ENCODE measurements around the gene SCEL.
"Not testable (repeated sequence)": the region's sequence is repeated elsewhere in the genome, so short reads cannot be mapped to it uniquely, and the experiment has no call there.

Gene SCEL

GRCh38 chr13:77535448-77535847 lies at the start of gene SCEL:
Gene SCEL (plus strand): TSS chr13:77535706. CDS start chr13:77555876, 20,170 bp downstream.
- DNase-seq: no peak

- DNase-seq: no peak
Measured at GRCh38 chr13:77489566-77490337, 45.8 kb upstream of the SCEL start.

GRCh38 chr13:77492982-77493381 lies 42.5 kb upstream of the SCEL start:
- no peak for DNase-seq

GRCh38 chr13:77494226-77494625 lies 41.3 kb upstream of the SCEL start:
- DNase-seq: no peak

GRCh38 chr13:77497350-77497749 lies 38.2 kb upstream of the SCEL start:
- DNase-seq: no peak

GRCh38 chr13:77497835-77498234 lies 37.7 kb upstream of the SCEL start:
- no peak for DNase-seq

GRCh38 chr13:77502104-77502720 lies 33.3 kb upstream of the SCEL start:
- DNase-seq: no peak

GRCh38 chr13:77503398-77503797 lies 32.1 kb upstream of the SCEL start:
- DNase-seq: no peak

GRCh38 chr13:77506874-77507273 lies 28.6 kb upstream of the SCEL start:
- no peak for DNase-seq

- DNase-seq: no peak
Measured at GRCh38 chr13:77507931-77508776, 27.4 kb upstream of the SCEL start.

- no peak for DNase-seq
Measured at GRCh38 chr13:77508959-77509620, 26.4 kb upstream of the SCEL start.

- no peak for DNase-seq
Measured at GRCh38 chr13:77510156-77510555, 25.4 kb upstream of the SCEL start.

GRCh38 chr13:77511552-77511951 lies 24.0 kb upstream of the SCEL start:
- no peak for DNase-seq

GRCh38 chr13:77513719-77514335 lies 21.7 kb upstream of the SCEL start:
- no peak for DNase-seq

GRCh38 chr13:77514336-77514726 lies 21.2 kb upstream of the SCEL start:
- no peak for DNase-seq

GRCh38 chr13:77515785-77516184 lies 19.7 kb upstream of the SCEL start:
- no peak for DNase-seq

GRCh38 chr13:77516342-77516789 lies 19.1 kb upstream of the SCEL start:
- no peak for DNase-seq

GRCh38 chr13:77518266-77518665 lies 17.2 kb upstream of the SCEL start:
- DNase-seq: no peak

GRCh38 chr13:77519396-77519795 lies 16.1 kb upstream of the SCEL start:
- DNase-seq: not testable (repeated sequence)

GRCh38 chr13:77519808-77520207 lies 15.7 kb upstream of the SCEL start:
- DNase-seq: no peak

GRCh38 chr13:77521194-77521593 lies 14.3 kb upstream of the SCEL start:
- no peak for DNase-seq

GRCh38 chr13:77521595-77522367 lies 13.7 kb upstream of the SCEL start:
- DNase-seq: no peak

Data from NCI-H1048 (cell line).